WTC11 (cell line): ENCODE results near the gene CPNE1. TPM values are rescaled to one million over a fixed set of nuclear protein-coding genes. Genes with fewer than 3 reads are reported as not detected.

ENCODE experiments used
- ATAC-seq: fragments of 200-7000 bp; cut with Tn5 transposase; 2 replicates; pipeline ENCODE4 v1.10.0; 2021; ENCODE audit warnings: mild to moderate bottlenecking, moderate library complexity
- CTCF ChIA-PET: fragments of 300-600 bp; sonication (Branson Sonifier 250); formaldehyde crosslinking; loops from one replicate; lab custom pipeline; 2021; ENCODE audit warnings: antibody characterized with exemption; lab: Charles Lee
- POLR2A ChIA-PET: fragments of 350-600 bp; sonication (Branson Sonifier 250); formaldehyde crosslinking; loops from one replicate; lab custom pipeline; 2021; ENCODE audit warnings: antibody characterized with exemption; lab: Charles Lee
- DNase-seq: peaks from one replicate; pipeline ENCODE4 v3.0.0; 2021; ENCODE audit warnings: low spot score
- H3K27ac Mint-ChIP-seq: 2 replicates; pipeline ENCODE4 v1.8.0; 2021; ENCODE audit warnings: mixed read lengths
- H3K27me3 Mint-ChIP-seq: 2 replicates; pipeline ENCODE4 v1.8.0; 2021; ENCODE audit warnings: low read depth, mild to moderate bottlenecking, moderate library complexity, mixed read lengths
- H3K36me3 Mint-ChIP-seq: 2 replicates; pipeline ENCODE4 v1.8.0; 2021; ENCODE audit warnings: mixed read lengths
- H3K4me1 Mint-ChIP-seq: 2 replicates; pipeline ENCODE4 v1.8.0; 2022; ENCODE audit warnings: mixed read lengths
- H3K4me3 Mint-ChIP-seq: 2 replicates; pipeline ENCODE4 v1.8.0; 2021; ENCODE audit warnings: mild to moderate bottlenecking, moderate library complexity, mixed read lengths
- H3K9me3 Mint-ChIP-seq: 2 replicates; pipeline ENCODE4 v1.8.0; 2021; ENCODE audit warnings: mixed read lengths
- ATF1 ChIP-seq: sonication (generic); formaldehyde crosslinking; IDR thresholded peaks from 2 replicates; pipeline ENCODE4 v1.8.1; 2023; ENCODE audit warnings: mild to moderate bottlenecking, moderate library complexity, missing genetic modification reagents
- ATF3 ChIP-seq: sonication (generic); formaldehyde crosslinking; conservative IDR thresholded peaks from 2 replicates; pipeline ENCODE4 v1.8.1; 2022; ENCODE audit warnings: mild to moderate bottlenecking, missing genetic modification reagents
- CDX4 ChIP-seq: fragments of 250-450 bp; sonication (Bioruptor Pico); IDR thresholded peaks from 2 replicates; pipeline ENCODE4 v1.9.0; 2021; ENCODE audit warnings: moderate library complexity, mild to moderate bottlenecking, inconsistent platforms, borderline replicate concordance
- ERG ChIP-seq: fragments of 250-450 bp; sonication (Bioruptor Pico); IDR thresholded peaks from 2 replicates; pipeline ENCODE4 v1.8.0; 2021; ENCODE audit warnings: mild to moderate bottlenecking
- FOXK1 ChIP-seq: sonication (generic); formaldehyde crosslinking; IDR thresholded peaks from 2 replicates; pipeline ENCODE4 v1.8.0; 2022; ENCODE audit warnings: mild to moderate bottlenecking, moderate library complexity, missing genetic modification reagents
- FOXP1 ChIP-seq: sonication (generic); formaldehyde crosslinking; IDR thresholded peaks from 2 replicates; pipeline ENCODE4 v1.8.0; 2022; ENCODE audit warnings: missing genetic modification reagents, mild to moderate bottlenecking, moderate library complexity, borderline replicate concordance
- IRF1 ChIP-seq: sonication (generic); formaldehyde crosslinking; IDR thresholded peaks from 2 replicates; pipeline ENCODE4 v1.8.0; 2023; ENCODE audit warnings: missing genetic modification reagents
- JAZF1 ChIP-seq: fragments of 250-450 bp; sonication (Bioruptor Pico); IDR thresholded peaks from 2 replicates; pipeline ENCODE4 v1.9.0; 2021; ENCODE audit warnings: moderate library complexity, mild to moderate bottlenecking, inconsistent platforms
- MYBL2 ChIP-seq: sonication (generic); formaldehyde crosslinking; IDR thresholded peaks from 2 replicates; pipeline ENCODE4 v1.8.1; 2023; ENCODE audit warnings: mild to moderate bottlenecking, moderate library complexity, missing genetic modification reagents
- NFE2L1 ChIP-seq: sonication (generic); formaldehyde crosslinking; IDR thresholded peaks from 2 replicates; pipeline ENCODE4 v1.8.1; 2023; ENCODE audit warnings: missing genetic modification reagents
- NFYB ChIP-seq: sonication (generic); formaldehyde crosslinking; conservative IDR thresholded peaks from 2 replicates; pipeline ENCODE4 v1.8.0; 2022; ENCODE audit warnings: low read depth, missing genetic modification reagents
- PRDM15 ChIP-seq: sonication (generic); formaldehyde crosslinking; IDR thresholded peaks from 2 replicates; pipeline ENCODE4 v1.8.0; 2022; ENCODE audit warnings: missing genetic modification reagents
- PRRX2 ChIP-seq: fragments of 250-450 bp; sonication (Bioruptor Pico); IDR thresholded peaks from 2 replicates; pipeline ENCODE4 v1.8.0; 2021; ENCODE audit warnings: mild to moderate bottlenecking
- RORB ChIP-seq: fragments of 250-450 bp; sonication (Bioruptor Pico); IDR thresholded peaks from 2 replicates; pipeline ENCODE4 v1.9.0; 2021; ENCODE audit warnings: mild to moderate bottlenecking
- SMAD3 ChIP-seq: sonication (generic); formaldehyde crosslinking; IDR thresholded peaks from 2 replicates; pipeline ENCODE4 v1.8.0; 2022; ENCODE audit warnings: missing genetic modification reagents, mild to moderate bottlenecking, borderline replicate concordance
- STAT6 ChIP-seq: sonication (generic); formaldehyde crosslinking; conservative IDR thresholded peaks from 2 replicates; pipeline ENCODE4 v1.8.1; 2023; ENCODE audit warnings: mild to moderate bottlenecking, low read depth, missing genetic modification reagents, moderate library complexity
- TEAD4 ChIP-seq: sonication (generic); formaldehyde crosslinking; IDR thresholded peaks from 2 replicates; pipeline ENCODE4 v1.8.0; 2022; ENCODE audit warnings: mild to moderate bottlenecking, missing genetic modification reagents
- USF2 ChIP-seq: sonication (generic); formaldehyde crosslinking; IDR thresholded peaks from 2 replicates; pipeline ENCODE4 v1.8.1; 2023; ENCODE audit warnings: mild to moderate bottlenecking, missing genetic modification reagents, moderate library complexity
- ZMAT4 ChIP-seq: fragments of 250-450 bp; sonication (Bioruptor Pico); IDR thresholded peaks from 2 replicates; pipeline ENCODE4 v1.9.0; 2021; ENCODE audit warnings: mild to moderate bottlenecking
- ZNF232 ChIP-seq: sonication (generic); formaldehyde crosslinking; IDR thresholded peaks from 2 replicates; pipeline ENCODE4 v1.8.0; 2022; ENCODE audit warnings: mild to moderate bottlenecking, missing genetic modification reagents
- ZNF317 ChIP-seq: sonication (generic); formaldehyde crosslinking; IDR thresholded peaks from 2 replicates; pipeline ENCODE4 v1.8.1; 2023; ENCODE audit warnings: low read depth, mild to moderate bottlenecking, moderate library complexity, missing genetic modification reagents, borderline replicate concordance
- ZNF416 ChIP-seq: fragments of 250-450 bp; sonication (Bioruptor Pico); IDR thresholded peaks from 2 replicates; pipeline ENCODE4 v1.9.0; 2021; ENCODE audit warnings: mild to moderate bottlenecking, inconsistent platforms
- total RNA-seq: library from RNA; stranded (reverse); gene quantifications from 3 replicates; pipeline ENCODE4 v1.2.3, GENCODE V29; 2021

CPNE1 gene
- total RNA-seq, 1 experiment from 2014 or later, result 312 TPM

GRCh38 chr20:35616465-35617396 lies 48.0 kb downstream of the CPNE1 start (continued):
- TF ChIP-seq PRDM15 (CRISPR knock-in tag) (peak; percentile 48; the same call in 1 of the 2 replicates), FOXP1 (0 out of 2 replicates have a peak, but pooled peaks have one; percentile 36)

GRCh38 chr20:35615667-35616464 lies 48.8 kb downstream of the CPNE1 start, which contains the start of gene SPAG4:
SPAG4 (plus strand) TSS chr20:35615829; CDS start chr20:35616004, 175 bp downstream.
- peak within 1 kb of the TSS; percentile 89 for H3K4me3 Mint-ChIP-seq
- peaks cover 33% of the 10 kb centered on the region for H3K27me3 Mint-ChIP-seq
- DNase-seq, result peak; percentile 100
- H3K4me1 Mint-ChIP-seq, result peaks cover 15% of the 10 kb centered on the region
- POLR2A ChIA-PET, result interaction anchor here (0.5 to 3.0 kb wide), 14 partner anchors 9 to 703 kb away, joined by 3 to 10 read pairs (median 4); partner anchors contain the start of genes CEP250, ERGIC3, NFS1 and RBM39
- no peaks in the 10 kb centered on the region for H3K9me3 Mint-ChIP-seq
- no peaks in the 10 kb centered on the region for H3K36me3 Mint-ChIP-seq
- CTCF ChIA-PET, result interaction anchor here (0.6 to 6.7 kb wide), 16 partner anchors 8 to 377 kb away, joined by 3 to 62 read pairs (median 4); partner anchors contain the start of genes CEP250, ERGIC3 and SCAND1
- peak within 1 kb of the TSS; percentile 99 for H3K27ac Mint-ChIP-seq
- peak; percentile 87 for ATAC-seq
- TF ChIP-seq ATF1 (CRISPR knock-in tag), result no peak
- no peak; the same call in none of the 2 replicates for TF ChIP-seq ZNF232
- TF ChIP-seq ZNF416, result 0 out of 2 replicates have a peak, but pooled peaks have one; percentile 7
- peak; percentile 48; the same call in 1 of the 2 replicates for TF ChIP-seq USF2 (CRISPR knock-in tag)
- TF ChIP-seq ZMAT4 (CRISPR knock-in tag), result no peak
- TF ChIP-seq SMAD3, result peak; percentile 60; the same call in 1 of the 2 replicates
- TF ChIP-seq IRF1 (CRISPR knock-in tag), result no peak
- no peak for TF ChIP-seq ERG (CRISPR knock-in tag)
- TF ChIP-seq RORB (CRISPR knock-in tag), result no peak
- no peak for TF ChIP-seq NFYB (CRISPR knock-in tag)
- no peak for TF ChIP-seq STAT6 (CRISPR knock-in tag)
- TF ChIP-seq MYBL2 (CRISPR knock-in tag), result peak; percentile 89
- TF ChIP-seq ZNF317 (CRISPR knock-in tag), result no peak
- TF ChIP-seq ATF3 (CRISPR knock-in tag), result no peak
- 0 out of 2 replicates have a peak, but pooled peaks have one; percentile 60 for TF ChIP-seq PRRX2 (CRISPR knock-in tag)
- TF ChIP-seq CDX4 (CRISPR knock-in tag), result no peak
- no peak; the same call in 1 of the 2 replicates for TF ChIP-seq TEAD4
- peak; percentile 78; the same call in 1 of the 2 replicates for TF ChIP-seq FOXK1
- TF ChIP-seq NFE2L1 (CRISPR knock-in tag), result peak; percentile 75
- TF ChIP-seq JAZF1 (CRISPR knock-in tag), result no peak
